Measurements from ENCODE around the gene C14orf39.
A peak's percentile ranks its signal among the peaks of the same experiment; 100 is the strongest.

The C14orf39 gene, protein sequence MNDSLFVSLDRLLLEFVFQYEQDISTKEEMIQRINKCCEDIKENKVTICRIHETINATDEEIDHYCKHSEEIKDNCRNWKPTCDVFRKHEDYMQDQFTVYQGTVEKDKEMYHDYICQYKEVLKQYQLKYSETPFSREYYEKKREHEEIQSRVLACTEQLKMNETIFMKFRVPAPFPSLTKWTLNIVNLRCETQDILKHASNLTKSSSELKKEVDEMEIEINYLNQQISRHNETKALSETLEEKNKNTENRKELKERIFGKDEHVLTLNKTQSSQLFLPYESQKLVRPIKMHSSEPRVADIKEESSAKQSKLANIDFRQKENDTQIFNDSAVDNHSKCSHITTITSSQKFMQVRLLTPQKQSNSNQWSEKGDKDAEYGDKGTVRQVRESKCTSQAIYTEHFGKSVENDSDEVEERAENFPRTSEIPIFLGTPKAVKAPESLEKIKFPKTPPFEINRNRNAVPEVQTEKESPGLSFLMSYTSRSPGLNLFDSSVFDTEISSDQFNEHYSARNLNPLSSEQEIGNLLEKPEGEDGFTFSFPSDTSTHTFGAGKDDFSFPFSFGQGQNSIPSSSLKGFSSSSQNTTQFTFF

DNA sequence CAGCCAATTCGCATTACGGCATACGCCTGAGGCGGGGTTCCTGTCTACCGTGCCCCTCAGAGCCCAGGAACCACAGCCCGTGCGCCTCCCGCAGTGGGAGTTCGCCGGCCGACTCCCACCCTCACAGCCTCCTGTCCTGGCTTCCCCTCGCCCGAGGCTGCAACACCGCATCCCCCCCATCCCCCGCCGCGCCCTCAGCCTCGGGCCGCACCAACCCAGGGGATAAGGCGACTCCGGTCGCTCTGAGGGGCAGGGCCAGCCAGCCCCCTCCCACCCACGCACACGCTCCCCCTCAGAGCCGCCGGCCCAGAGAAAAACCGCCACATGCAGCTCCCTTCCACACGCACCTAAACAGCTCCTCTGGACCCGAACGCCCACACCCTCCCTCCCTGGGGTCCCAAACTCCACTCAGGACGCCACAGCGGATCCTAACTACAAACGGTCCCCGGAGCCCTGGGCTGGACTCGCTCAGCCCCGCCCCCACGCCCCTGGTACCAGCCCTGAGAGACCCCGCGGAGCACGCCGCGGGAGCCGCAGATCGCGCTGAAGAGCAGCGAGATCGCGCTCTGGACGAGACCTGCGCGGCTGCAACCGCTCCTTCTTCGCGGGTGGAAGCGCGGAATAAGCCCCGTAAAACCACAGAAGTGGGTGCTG, at the start of gene C14orf39:
TSS of gene C14orf39 (minus strand) at position 466 of the 654 bp plus-strand sequence. CDS start 985 bp downstream, outside the sequence.
- no peak for DNase-seq

DNA sequence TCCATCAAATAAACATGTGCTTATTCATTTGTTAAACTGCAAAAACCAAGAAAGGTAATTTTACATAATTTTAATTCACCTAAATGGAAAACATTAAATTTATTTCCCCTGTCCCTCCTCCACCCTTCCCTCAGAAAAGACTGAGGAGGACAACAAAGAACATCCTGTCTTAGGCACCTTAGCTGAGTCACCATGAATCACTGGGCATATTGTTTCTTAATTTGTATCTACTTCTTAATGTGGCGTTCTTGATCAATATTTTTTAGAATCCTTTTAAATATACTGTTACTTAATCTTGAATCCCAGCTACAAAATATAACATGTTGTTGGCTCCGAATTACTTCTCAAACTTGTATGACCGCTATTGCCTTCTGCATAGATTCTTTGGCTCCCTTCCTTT, 46.6 kb upstream of the C14orf39 start:
- no peak for DNase-seq

DNA sequence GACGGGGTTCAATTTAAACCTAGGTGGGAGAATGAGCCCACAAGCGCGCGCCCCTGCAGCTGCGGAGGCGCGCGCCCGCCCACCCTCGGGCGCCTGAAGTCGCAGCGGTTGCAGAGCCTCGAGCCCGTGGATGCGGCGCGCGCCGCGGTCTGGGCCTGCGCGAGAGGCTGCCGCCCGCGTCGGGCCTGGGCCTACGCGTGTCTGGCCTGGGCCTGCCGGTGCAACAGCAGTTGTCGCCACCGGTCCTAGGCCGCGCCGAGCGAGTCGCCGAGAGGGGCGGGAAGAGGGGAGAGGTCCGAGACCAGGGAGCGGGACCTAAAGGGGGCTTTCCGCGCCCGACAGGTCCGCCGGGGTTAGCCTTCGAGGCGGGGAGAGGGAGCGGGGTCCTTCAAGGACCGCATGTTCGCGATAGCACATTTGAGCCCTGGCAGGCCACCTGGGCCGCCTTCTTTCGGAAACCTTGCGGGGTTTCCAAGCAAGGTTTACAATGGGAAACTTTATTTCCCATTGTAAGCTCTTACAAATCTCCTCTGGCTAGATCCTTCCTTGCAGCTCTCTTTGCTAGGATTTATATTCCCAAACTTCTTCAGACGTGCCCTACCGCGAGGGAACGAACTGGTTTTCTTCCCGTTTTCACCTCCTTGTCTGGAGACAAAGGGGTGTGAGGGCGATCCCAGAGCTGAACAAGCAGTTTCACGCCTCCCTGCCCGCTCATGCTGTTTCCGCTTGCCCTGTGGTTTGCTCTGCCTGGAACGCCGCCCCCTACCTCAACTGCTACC, 29.8 kb upstream of the C14orf39 start:
- DNase-seq: no peak

DNA sequence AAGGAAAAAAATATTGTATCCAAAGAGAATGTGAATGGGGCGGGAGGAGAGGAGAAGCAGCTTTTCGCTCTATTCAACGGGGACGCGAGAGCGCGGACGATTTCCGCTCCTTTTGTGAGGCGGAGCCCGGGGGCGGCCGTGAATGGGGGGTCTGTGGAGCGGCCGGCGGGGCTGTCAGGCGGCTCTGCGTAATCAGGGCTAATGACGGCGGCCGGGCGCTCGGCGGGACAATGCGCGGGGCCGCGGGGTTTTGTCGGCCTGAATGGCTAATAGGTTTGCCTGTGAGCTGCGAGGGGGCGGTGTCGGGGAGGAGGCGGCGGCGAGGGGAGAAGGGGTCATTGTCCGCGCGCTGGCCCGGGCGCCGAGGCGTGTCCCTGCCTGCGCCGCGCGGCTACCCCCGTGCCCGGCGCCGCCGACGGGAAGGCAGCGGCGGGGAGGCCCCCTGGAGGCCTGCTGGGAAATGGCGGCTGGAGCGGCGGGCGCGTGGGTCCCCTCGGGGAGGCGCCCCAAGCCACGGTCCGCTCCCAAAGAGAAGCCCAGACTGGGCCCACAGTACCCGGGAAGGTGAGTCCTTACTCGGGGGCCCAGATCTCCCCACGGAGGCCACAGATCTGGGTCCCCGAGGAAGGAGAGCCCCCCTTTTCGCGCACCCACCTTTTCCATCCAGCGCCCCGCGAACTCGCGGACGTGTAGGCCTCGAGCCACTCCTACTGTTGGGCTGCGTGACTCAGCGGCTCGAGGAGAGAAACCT, 29.1 kb upstream of the C14orf39 start:
- peak; percentile 62 for DNase-seq

DNA sequence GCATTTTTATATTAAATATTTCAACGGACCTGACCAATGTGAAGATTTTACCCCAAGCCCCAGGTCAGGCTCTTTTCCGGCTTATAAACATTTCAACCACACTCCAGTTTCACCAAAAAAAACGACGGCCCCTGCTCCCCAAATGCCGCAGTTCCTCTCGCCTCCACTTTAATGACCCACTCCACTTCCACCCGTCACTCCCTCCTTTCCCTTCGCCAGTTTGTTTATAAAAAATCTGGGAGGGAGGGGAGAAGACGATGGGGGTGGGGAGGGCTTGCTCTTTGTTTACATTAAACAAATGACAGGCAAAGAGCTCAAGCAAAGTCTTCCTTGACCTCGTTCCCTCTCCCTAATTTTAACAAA, 28.5 kb upstream of the C14orf39 start:
- DNase-seq: peak; percentile 62

DNA sequence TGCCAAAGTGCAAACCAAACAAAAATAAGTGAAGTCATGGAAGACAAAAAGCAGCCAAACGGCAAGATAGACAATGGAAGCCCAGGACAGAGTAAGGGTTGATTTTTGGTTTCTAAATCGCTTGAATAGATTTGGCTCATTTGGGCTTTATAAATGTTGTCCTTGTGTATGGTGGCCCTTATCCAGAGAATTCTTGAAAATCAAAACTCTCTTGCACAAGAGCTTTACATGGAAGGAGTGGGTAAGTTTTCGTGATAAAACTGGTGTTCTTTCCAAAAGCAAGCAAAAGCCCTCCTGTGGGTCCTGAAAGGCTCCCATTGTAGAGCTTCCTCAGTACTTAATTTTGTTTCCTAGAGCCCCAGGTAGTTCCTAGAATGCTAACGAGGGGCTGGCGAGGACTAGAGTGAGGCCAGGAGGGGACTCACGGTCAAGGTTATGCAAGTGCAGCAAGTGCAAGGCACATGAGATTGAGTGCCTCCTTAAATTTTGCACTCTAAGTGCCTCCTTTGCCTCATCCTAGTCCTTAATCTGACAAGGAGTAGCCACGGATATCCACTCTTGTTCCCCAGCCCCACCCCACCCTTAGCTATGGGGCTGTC, 27.2 kb upstream of the C14orf39 start:
- no peak for DNase-seq

DNA sequence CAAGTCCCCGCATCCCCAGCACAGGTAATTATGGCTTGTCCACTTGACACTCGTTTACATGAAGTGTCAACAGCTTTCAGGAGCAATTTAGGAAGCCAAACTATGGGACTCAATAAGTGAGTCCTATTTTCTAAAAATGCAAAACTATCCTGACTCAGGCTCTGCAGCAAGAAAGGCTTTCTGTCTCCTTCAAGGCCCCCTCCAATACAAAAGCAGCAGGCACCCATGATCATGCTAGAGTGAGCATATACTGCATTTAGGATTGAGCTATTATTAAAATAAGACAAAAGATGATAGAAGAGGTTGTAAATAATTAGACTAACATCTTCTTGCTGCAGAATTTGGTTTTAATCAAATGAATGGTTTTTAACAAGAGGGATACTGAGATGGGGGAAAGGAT, 26.3 kb upstream of the C14orf39 start:
- DNase-seq: no peak

DNA sequence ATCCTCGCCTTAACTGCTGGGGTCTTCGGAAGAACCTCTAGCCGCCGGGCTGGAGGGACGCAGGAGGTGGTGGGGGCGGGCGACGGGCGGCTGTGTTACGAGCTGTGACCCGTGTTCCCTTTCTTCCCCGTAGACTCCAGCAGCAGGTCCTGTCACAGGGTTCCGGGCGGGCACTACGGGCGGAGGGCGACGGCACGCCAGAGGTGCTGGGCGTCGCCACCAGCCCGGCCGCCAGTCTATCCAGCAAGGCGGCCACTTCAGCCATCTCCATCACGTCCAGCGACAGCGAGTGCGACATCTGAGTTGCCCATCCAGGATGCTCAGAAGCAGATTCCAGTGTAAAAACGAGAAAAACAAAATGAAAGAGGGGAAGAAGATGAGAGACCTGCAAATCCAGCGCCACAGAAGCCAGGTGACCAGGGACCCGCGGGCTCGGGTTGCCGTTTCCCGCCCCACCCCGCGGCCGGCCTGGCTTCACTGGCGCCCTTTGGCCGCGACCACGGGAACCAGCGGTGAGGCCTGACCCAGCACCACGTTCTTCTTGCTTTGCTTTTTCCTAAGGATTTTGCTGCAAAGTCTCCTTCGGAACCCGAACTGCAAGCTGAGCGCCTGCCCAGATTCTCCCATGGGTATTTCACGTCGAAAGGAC, 25.2 kb upstream of the C14orf39 start:
- DNase-seq: no peak

DNA sequence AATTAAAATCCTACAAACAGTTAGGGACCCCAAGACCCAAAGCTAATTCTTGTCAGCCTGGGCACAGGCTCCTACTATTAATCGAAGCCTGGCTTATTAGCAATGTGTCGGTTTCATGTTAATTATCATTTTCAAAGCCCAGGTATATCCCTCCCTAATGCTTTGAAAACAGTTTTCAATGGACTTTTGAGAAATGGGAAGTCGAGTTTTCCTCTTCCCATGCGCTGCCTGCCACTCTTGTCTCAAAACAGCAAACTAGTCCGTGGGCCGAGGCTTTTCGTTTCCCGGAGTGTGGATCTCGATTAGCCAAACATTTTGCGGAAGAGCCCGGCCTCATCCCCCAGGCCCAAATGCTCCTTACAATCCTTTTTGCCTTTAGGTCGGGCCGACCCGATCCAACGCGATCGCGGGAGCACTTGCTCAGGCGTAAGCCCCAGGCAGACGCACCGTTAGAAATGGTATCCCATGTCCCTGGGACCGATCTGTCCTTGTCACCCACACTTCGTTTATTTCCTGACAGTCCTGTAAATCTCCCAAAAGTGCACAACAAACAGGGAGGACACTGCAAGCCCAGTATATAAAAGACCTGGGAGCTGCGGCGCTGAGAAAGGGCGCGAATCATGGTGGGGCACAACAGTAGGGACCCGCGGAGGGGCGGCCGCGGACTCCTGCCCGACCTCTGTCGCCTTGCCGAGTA, 24.5 kb upstream of the C14orf39 start:
- no peak for DNase-seq

DNA sequence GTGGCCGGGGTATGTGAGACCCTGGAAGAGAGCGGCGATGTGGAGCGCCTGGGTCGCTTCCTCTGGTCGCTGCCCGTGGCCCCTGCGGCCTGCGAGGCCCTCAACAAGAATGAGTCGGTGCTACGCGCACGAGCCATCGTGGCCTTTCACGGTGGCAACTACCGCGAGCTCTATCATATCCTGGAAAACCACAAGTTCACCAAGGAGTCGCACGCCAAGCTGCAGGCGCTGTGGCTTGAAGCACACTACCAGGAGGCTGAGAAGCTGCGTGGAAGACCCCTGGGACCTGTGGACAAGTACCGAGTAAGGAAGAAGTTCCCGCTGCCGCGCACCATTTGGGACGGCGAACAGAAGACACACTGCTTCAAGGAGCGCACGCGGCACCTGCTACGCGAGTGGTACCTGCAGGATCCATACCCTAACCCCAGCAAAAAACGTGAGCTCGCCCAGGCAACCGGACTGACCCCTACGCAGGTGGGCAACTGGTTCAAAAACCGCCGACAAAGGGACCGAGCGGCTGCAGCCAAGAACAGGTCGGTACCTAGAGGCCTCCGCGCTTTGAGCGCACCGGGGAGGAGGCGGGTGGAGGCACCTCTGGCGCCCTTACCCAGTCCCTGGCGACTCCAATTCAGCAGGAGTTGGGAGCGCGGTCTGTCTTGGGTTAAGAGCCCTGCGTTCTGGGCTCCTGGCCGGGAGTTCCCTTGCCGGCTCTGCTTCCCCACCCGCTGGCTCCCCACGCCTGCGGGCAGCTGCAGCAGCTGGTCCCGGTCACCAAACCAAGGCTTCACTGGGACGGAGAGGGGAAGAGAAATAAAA, 23.8 kb upstream of the C14orf39 start:
- DNase-seq: no peak

DNA sequence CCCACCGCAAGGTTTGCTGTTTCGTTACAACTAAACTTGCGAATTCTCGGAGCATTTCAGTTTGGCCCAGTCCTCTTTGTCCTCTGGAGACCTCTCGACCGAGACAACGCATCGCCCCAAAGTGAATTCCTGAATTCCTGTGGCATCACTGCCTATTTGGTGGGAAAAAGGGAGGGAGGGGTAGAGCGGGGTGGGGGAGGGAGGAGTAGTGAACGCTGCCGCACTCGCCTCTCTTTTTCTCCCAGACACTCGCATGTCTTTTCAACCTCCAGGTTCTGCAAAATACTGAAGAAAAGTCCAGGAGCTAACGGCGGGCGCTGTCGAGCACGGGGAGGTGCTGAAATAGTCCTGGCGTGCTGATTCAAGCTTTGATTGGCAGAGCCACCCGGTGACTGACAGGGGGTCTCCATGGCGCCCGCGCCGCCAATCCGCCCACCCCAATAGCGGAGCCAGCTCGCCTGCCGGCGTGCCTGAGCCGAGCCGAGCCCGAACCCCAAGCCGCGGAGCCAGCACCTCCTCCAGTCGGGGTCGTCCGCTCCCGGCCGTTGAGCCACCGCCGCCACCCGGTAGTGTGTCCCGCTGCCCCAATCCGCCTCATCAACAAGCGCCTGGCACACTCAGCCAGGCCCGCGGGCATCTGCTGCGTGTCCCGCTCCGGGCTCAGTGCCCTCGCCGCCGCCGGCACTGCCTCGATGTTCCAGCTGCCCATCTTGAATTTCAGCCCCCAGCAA, 23.0 kb upstream of the C14orf39 start, which contains the start of gene SIX6:
TSS of gene SIX6 (plus strand) at position 440 of the 731 bp plus-strand sequence. CDS start at position 693, 253 bp downstream.
- peak; percentile 82 for DNase-seq

DNA sequence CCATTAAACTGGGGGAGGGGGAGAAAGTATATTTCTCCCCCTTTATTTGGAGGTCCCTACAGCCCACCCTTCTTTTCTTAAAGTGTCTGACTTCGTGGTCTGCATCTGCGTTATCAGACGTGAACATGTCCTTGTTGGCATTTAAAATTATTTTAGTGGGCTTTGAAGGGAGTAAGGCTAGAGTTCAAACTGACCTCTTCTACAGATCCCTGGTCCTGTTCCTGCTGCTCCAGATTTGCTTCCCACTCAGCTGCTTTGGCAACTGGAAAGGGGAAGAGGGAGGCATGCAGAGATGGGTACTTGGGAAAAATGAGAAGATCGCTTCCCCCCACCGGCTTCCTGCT, 22.5 kb upstream of the C14orf39 start:
- no peak for DNase-seq

DNA sequence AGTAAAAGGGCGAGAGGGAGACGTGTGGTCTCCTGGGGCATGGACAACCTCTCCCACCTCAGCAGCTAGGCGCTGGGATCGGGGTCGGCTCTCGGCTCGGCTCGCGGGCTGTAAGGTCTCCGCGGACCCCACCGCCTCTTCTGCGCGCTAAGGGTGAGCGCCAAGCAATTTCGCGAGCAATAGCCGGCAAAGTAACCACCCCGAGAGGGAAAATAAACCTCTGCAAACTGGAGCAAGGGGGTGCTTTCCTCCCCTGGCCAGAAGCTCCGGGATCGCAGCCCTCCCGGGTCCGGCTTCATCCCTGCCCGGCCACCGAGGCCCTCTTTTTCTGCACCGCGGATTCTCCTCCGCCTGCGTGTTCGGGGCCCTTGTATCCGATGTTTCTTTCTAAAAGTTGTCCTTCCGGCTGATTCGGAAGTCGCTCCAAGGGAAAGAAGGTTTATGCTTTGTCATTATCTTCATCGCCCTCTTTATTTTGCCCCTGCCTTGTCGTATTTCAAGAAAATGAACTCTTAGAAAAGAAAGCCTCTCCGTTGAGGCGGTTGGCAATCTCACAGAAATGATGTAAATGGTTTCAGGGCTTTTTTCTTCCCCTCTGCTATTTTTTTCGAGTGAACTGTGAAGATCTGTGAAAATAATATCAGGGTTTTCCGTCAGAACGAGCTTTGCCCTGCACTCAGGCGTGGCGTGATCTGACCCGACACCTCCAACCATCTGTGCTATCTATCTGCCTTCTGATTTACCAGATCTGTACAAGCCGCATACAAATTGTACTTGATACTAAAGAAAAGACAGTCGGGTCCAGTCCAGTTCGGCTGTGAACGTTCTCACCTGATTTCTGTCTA, 21.3 kb upstream of the C14orf39 start:
- DNase-seq: peak; percentile 51

DNA sequence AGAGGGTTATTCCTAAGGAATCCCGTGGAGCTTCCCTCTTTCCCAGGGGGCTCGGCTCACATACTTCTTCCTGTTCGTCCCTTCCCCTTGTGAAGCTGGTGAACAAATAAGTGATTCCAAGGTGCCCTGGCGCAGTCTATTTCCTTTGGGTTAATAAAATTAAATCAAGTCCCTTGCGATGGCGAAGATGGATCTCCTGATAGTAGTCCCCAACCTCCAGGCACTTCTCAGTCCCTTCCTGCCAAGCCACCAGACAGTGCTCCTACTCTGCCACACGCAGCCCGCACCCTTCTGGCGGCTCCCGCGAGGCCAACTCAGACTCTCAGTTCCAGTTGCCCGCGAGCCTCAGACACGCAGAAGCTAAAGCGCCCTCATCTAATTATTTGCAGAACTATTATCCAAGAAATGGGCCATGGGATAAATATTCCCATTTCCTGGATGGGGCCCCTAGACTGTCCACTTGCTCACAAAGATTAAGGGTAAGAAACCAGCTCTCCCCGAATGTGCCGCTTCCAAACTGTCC, 20.7 kb upstream of the C14orf39 start:
- no peak for DNase-seq

DNA sequence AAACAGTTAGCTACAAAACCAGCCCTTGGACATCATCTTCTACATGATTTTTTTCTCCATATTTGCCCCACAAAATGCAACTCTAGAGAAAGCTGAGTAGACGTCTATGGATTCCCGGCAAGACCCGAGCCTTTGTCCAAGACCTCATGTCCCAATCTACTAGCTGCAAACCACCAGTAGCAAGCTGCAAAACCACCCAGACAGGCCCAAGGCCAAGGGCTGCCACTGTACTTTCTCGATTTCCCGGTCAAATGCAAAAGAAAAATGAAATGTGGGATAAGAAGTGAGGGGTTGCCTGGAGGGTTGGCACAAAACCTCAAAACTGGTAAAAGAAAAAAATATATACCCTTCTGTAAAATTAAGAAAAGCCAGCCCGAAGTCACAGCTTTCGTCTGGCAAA, 20.1 kb upstream of the C14orf39 start:
- no peak for DNase-seq

DNA sequence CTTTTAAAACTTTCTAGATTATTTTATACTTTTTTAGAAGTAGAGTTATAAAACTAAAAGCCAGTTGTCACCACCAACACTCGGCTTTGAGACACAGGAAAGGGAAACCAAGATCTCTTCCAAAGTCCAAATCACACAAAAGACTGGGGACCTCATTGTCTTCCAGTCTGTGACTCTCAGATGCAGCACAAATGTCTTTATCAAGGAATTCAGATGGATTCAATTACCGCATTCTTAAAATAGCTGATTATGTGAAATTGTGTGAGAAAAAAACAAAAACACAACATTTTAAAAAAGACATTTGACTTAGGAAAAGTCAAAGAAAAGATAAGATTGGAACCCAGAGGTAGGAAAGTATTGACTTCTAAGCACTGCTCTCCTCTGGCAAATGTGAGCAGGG, 19.6 kb upstream of the C14orf39 start:
- DNase-seq: no peak

DNA sequence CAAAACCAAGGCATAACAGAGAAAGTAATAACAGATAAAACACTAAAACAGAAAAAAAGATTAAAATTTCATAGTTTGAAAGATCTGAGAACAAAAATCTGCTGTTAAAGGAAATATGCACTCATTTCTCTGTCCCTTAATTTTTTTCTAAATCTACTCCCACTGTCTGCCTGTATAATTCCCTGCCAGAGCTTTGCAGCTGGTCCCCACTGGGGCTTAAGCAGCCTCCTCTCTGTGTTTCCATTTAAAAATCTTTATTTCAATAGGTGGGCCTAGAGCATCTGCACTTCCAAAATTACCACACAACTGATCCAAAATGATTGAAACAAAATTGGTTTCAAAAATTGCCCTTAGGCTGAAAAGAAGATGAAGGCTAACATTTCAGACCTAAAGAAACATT, 16.7 kb upstream of the C14orf39 start:
- DNase-seq: no peak

DNA sequence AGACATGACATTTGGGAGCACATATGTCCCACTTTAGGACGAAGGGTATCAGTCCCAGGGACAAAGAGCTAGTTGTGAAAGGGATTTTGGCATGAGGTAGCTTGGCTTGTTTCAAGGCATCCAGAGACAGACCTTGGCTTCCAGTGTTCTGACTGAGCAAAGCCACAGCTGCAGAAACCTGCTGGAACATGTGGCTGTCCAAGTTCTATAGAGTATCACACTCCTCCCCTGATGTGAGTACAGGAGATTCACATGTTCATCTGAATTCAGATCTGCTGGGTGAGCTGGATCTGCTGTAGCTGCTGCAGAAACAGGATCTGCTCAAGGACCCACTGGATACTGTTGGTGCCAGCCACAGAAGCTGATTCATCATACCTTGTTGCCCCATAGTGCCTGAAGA, 10.1 kb upstream of the C14orf39 start:
- no peak for DNase-seq

Measured in NCI-H1694 treated with DMSO at 0.1 percent for 48 hours (cell line).